GM12878 (cell line): ENCODE results near the gene RAD51B. TPM values are rescaled to one million over a fixed set of nuclear protein-coding genes. Genes with fewer than 3 reads are reported as not detected.

Experiments
- ATAC-seq: fragments of 200-7000 bp; cut with Tn5 transposase; 3 replicates; pipeline ENCODE4 v1.9.1; 2020; ENCODE audit warnings: mild to moderate bottlenecking, moderate library complexity
- BruUV-seq: library from RNA; stranded (reverse); fragments of 400-500 nt; replicated peaks from 2 replicates; lab custom pipeline; 2021; lab: Mats Ljungman, UMichigan
- CTCF ChIA-PET: fragments of 300-600 bp; sonication (Branson Sonifier 250); formaldehyde crosslinking; extraction: SDS; loops from one replicate; lab custom pipeline; 2021; ENCODE audit warnings: inconsistent platforms; lab: Yijun Ruan, JAX
- POLR2A ChIA-PET: fragments of 350-600 bp; formaldehyde crosslinking; extraction: SDS; loops from one replicate; lab custom pipeline; 2021; ENCODE audit warnings: inconsistent platforms; lab: Charles Lee
- RAD21 ChIA-PET: fragments of 300-600 bp; sonication (Branson Sonifier 250); formaldehyde crosslinking; loops from one replicate; lab custom pipeline; 2023; ENCODE audit warnings: antibody characterized with exemption; ENCODE audit not compliant: unreplicated experiment; lab: Charles Lee
- SMC1A ChIA-PET: fragments of 300-600 bp; sonication (Branson Sonifier 250); formaldehyde crosslinking; loops from one replicate; lab custom pipeline; 2023; ENCODE audit not compliant: unreplicated experiment, uncharacterized antibody; lab: Charles Lee
- DNase-seq: peaks from one replicate; pipeline ENCODE4 v3.0.0-alpha.2; 2011; ENCODE audit warnings: low read depth, low spot score
- FAIRE-seq: peaks from 3 replicates; lab custom pipeline; 2011; peaks lifted over from hg19 to GRCh38; lab: Jason Lieb, UNC
- H2AFZ ChIP-seq: 2 replicates; pipeline ENCODE4 v1.6.0; 2011; ENCODE audit warnings: low read depth, low read length, control low read depth; ENCODE audit not compliant: control insufficient read depth
- H3K27ac ChIP-seq: 2 replicates; pipeline ENCODE4 v1.5.1; 2011; ENCODE audit warnings: control low read depth; ENCODE audit not compliant: control insufficient read depth, insufficient read depth
- H3K27me3 ChIP-seq, 2 experiments: replicated peaks in 1 of 2; 2 replicates each; pipeline versions ENCODE4 v1.6.0 to v1.6.1; 2011; ENCODE audit warnings: low read length in 1 of 2; ENCODE audit not compliant: control insufficient read depth in 2 of 2, insufficient read depth in 2 of 2
- H3K36me3 ChIP-seq, 2 experiments: 2 replicates each; pipeline ENCODE4 v1.5.1; 2011; ENCODE audit warnings: low read length in 1 of 2; ENCODE audit not compliant: control insufficient read depth in 2 of 2, insufficient read depth in 2 of 2
- H3K4me1 ChIP-seq: 2 replicates; pipeline ENCODE4 v1.6.1; 2011; ENCODE audit warnings: mild to moderate bottlenecking, low read length, moderate library complexity, mixed read lengths; ENCODE audit not compliant: control insufficient read depth, insufficient read depth
- H3K4me2 ChIP-seq: 2 replicates; pipeline ENCODE4 v1.6.0; 2011; ENCODE audit warnings: control low read depth; ENCODE audit not compliant: control insufficient read depth, insufficient read depth
- H3K4me3 ChIP-seq: fragments of 200-600 bp; sonication (generic); 2 replicates; pipeline ENCODE4 v1.5.1; 2016
- H3K79me2 ChIP-seq: 2 replicates; pipeline ENCODE4 v1.6.0; 2011; ENCODE audit warnings: low read length; ENCODE audit not compliant: control insufficient read depth, insufficient read depth
- H3K9ac ChIP-seq: 2 replicates; pipeline ENCODE4 v1.8.0; 2011; ENCODE audit warnings: low read length, control low read depth, mixed read lengths; ENCODE audit not compliant: control insufficient read depth, insufficient read depth
- H3K9me3 ChIP-seq: replicated peaks from 3 replicates; pipeline ENCODE4 v1.5.1; 2011; ENCODE audit warnings: mild to moderate bottlenecking, low read length; ENCODE audit not compliant: control insufficient read depth, insufficient read depth
- H4K20me1 ChIP-seq: 2 replicates; pipeline ENCODE4 v1.6.0; 2011; ENCODE audit not compliant: control insufficient read depth, insufficient read depth
- BACH1 ChIP-seq: fragments of 450-650 bp; IDR thresholded peaks from 2 replicates; pipeline ENCODE4 v1.6.1; 2017; ENCODE audit warnings: mild to moderate bottlenecking, borderline replicate concordance
- BCL11A ChIP-seq: IDR thresholded peaks from 2 replicates; pipeline ENCODE4 v1.6.1; 2011; ENCODE audit warnings: low read depth, low read length
- CBX3 ChIP-seq: fragments of 200-600 bp; sonication (generic); IDR thresholded peaks from 2 replicates; pipeline ENCODE4 v1.6.1; 2016; ENCODE audit warnings: low read depth, borderline replicate concordance
- EZH2 ChIP-seq: IDR thresholded peaks from 2 replicates; pipeline ENCODE4 v1.6.1; 2012; ENCODE audit warnings: low read depth, mild to moderate bottlenecking, control low read depth, inconsistent platforms, low read length, borderline replicate concordance; ENCODE audit not compliant: control insufficient read depth
- FOXK2 ChIP-seq: fragments of 450-650 bp; IDR thresholded peaks from 2 replicates; pipeline ENCODE4 v1.6.1; 2017; ENCODE audit warnings: mild to moderate bottlenecking, moderate library complexity
- IRF4 ChIP-seq: IDR thresholded peaks from 2 replicates; pipeline ENCODE4 v1.6.1; 2011; ENCODE audit warnings: low read depth, low read length
- JUND ChIP-seq: IDR thresholded peaks from 2 replicates; pipeline ENCODE4 v1.6.1; 2012; ENCODE audit warnings: low read depth, mild to moderate bottlenecking, low read length, improper control_type of control experiment, moderate library complexity
- MEF2A ChIP-seq: IDR thresholded peaks from 2 replicates; pipeline ENCODE4 v1.6.1; 2011; ENCODE audit warnings: low read depth, mild to moderate bottlenecking, low read length, moderate library complexity; ENCODE audit not compliant: insufficient read depth
- MEF2B ChIP-seq: fragments of 450-650 bp; IDR thresholded peaks from 2 replicates; pipeline ENCODE4 v1.6.1; 2018; ENCODE audit warnings: mild to moderate bottlenecking, moderate library complexity; ENCODE audit not compliant: partially characterized antibody, poor library complexity, severe bottlenecking
- MYC ChIP-seq: IDR thresholded peaks from 2 replicates; pipeline ENCODE4 v1.6.1; 2011; ENCODE audit warnings: mild to moderate bottlenecking, low read length, moderate library complexity, inconsistent platforms; ENCODE audit not compliant: insufficient read depth, insufficient replicate concordance, insufficient read length, severe bottlenecking
- POLR2AphosphoS2 ChIP-seq: IDR thresholded peaks from 2 replicates; pipeline ENCODE4 v1.6.1; 2011; ENCODE audit warnings: low read depth, mild to moderate bottlenecking, low read length, improper control_type of control experiment, moderate library complexity
- RAD51 ChIP-seq: fragments of 450-650 bp; IDR thresholded peaks from 2 replicates; pipeline ENCODE4 v1.6.1; 2016; ENCODE audit warnings: moderate library complexity, mild to moderate bottlenecking, inconsistent platforms
- SMAD1 ChIP-seq: fragments of 450-650 bp; IDR thresholded peaks from 2 replicates; pipeline ENCODE4 v1.6.1; 2018; ENCODE audit warnings: mild to moderate bottlenecking, low read depth; ENCODE audit not compliant: partially characterized antibody
- SMAD5 ChIP-seq: IDR thresholded peaks from 2 replicates; pipeline ENCODE4 v1.6.1; 2016; ENCODE audit warnings: antibody characterized with exemption, low read depth
- SMC3 ChIP-seq: IDR thresholded peaks from 2 replicates; pipeline ENCODE4 v1.6.1; 2011; ENCODE audit warnings: low read length, improper control_type of control experiment, borderline replicate concordance
- YBX1 ChIP-seq: fragments of 450-650 bp; IDR thresholded peaks from 2 replicates; pipeline ENCODE4 v1.6.1; 2016; ENCODE audit warnings: antibody characterized with exemption
- ZZZ3 ChIP-seq: IDR thresholded peaks from 2 replicates; pipeline ENCODE4 v1.6.1; 2011; ENCODE audit warnings: low read depth; ENCODE audit not compliant: control insufficient read depth, insufficient read length
- WGBS: methylation state at CpG from one replicate; pipeline ENCODE4 v1.1.6; 2016; ENCODE audit warnings: low lambda C conversion rate; ENCODE audit not compliant: insufficient replicate concordance, insufficient coverage; ENCODE audit errors: missing lambda C conversion rate; 5-methylcytosine and 5-hydroxymethylcytosine counted together
- in situ Hi-C: fragments of 300-500 bp; cut with MboI; formaldehyde crosslinking; loops from 9 replicates; pipeline ENCODE4 v1.14.3; 2018; ENCODE audit warnings: mixed read lengths
- intact Hi-C: fragments of 100-400 bp; cut with micrococcal nuclease; formaldehyde crosslinking; loops from one replicate; pipeline ENCODE4 v1.14.2; 2022; ENCODE audit not compliant: unreplicated experiment
- polyA plus RNA-seq, 11 experiments: library from polyadenylated mRNA; depleted of rRNA in 4 of 11; unstranded in 6 of 11; stranded (reverse) in 5 of 11; fragments of >200 nt; fragmentation: Nextera tagmentation in 4 of 11; fragmentation: Illumina TruSeq in 1 of 11; extraction: Ambion mirVana in 4 of 11; extraction: Trizol in 1 of 11; gene quantifications; 1 replicate in 1 of 11; 2 replicates in 10 of 11; pipeline versions ENCODE4 v1.2.1 to v1.2.3, GENCODE V29; 2011 to 2016; ENCODE audit warnings: inconsistent platforms in 2 of 11, missing spikeins in 2 of 11, low read depth in 1 of 11
- total RNA-seq, 4 experiments: library from RNA; depleted of rRNA in 3 of 4; stranded (reverse); fragments of >200 nt in 3 of 4; fragmentation: Illumina TruSeq in 1 of 4; extraction: Trizol in 1 of 4; gene quantifications; 2 replicates each; pipeline versions ENCODE4 v1.2.1 to v1.2.3, GENCODE V29; 2013 to 2021
- TF ChIP-seq, protein P1 (sequence below): fragments of 450-650 bp; IDR thresholded peaks from 2 replicates; pipeline ENCODE4 v1.6.1; 2018; ENCODE audit warnings: mild to moderate bottlenecking, low read depth, moderate library complexity; ENCODE audit not compliant: partially characterized antibody

Gene RAD51B
- total and polyA plus RNA-seq, 10 of the 15 experiments (the other 5 are each of a cell fraction or from before 2014, with no cell fraction given) = 9.8 to 26.8 (median 21.3) TPM

DNA sequence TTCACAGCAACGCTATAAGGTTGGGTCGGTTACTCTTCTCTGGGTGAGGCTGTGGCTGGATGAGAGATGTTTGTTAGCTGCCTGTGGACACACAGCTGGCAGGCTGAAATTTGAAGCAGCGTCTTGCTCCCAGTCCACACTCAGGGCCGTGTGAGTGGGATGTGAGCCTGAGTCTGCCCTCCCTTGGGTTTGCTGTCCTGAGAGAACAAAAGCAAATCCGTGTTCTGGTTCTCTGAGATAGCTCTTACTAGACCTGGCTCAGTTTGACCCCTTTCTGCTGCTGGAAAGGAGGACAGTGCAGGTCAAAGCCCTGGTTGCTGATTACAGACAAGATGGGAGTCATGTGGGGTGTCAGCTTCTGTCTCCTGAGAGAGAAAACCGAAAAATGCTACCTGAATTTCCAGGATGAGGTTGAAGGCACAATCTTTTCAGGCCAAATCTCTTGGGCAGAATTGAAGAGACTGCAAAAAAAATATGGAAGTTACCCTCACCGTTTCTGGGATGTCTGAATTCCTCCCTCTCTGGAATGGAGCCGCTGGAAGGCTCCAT is 702.5 kb downstream of the RAD51B start:
- ChIA-PET RAD21 (interaction anchor here (0.9 to 1.9 kb wide), 4 partner anchors 8 to 144 kb away, joined by 3 to 5 read pairs (median 4); no protein-coding TSS in a partner anchor), CTCF (interaction anchor here (0.6 to 2.5 kb wide), 3 partner anchors 9 to 546 kb away, joined by 3 to 8 read pairs (median 6); no protein-coding TSS in a partner anchor), SMC1A (interaction anchor here (0.8 to 6.8 kb wide), 12 partner anchors 8 to 595 kb away, joined by 3 to 55 read pairs (median 3); no protein-coding TSS in a partner anchor), POLR2A (interaction anchor here (1.1 to 1.3 kb wide), 2 partner anchors 8 to 15 kb away, joined by 3 read pairs; no protein-coding TSS in a partner anchor)
- H3K79me2 ChIP-seq = no peaks in the 10 kb centered on the region
- H4K20me1 ChIP-seq = no peaks in the 10 kb centered on the region
- peaks cover 15% of the 10 kb centered on the region for H3K4me1 ChIP-seq
- in situ Hi-C loops (no loop called here), intact Hi-C loops (no loop called here)
- DNase-seq (no peak), ATAC-seq (no peak), FAIRE-seq (no peak)
- H3K27me3 ChIP-seq = no peaks in the 10 kb centered on the region
- no peaks in the 10 kb centered on the region; the same call in 2 of the 3 replicates for H3K9me3 ChIP-seq
- H3K27ac ChIP-seq = no peak overlapping the region
- H3K4me2 ChIP-seq = no peak overlapping the region
- H3K9ac ChIP-seq = no peak overlapping the region
- no peaks in the 10 kb centered on the region for H3K36me3 ChIP-seq
- no peak overlapping the region for H2AFZ ChIP-seq
- 77% methylated on average over 8 of the region's 8 CpGs for WGBS
- H3K4me3 ChIP-seq = no peak overlapping the region
- no TSS peak for BruUV-seq
- no peak for TF ChIP-seq MYC
- TF ChIP-seq YBX1 = no peak
- TF ChIP-seq JUND = no peak
- TF ChIP-seq MEF2A = no peak
- no peak for TF ChIP-seq RAD51
- no peak for TF ChIP-seq IRF4
- no peak for TF ChIP-seq BCL11A
- no peak for TF ChIP-seq ZZZ3
- TF ChIP-seq SMAD1 = no peak
- no peak for TF ChIP-seq MEF2B
- TF ChIP-seq, protein P1, sequence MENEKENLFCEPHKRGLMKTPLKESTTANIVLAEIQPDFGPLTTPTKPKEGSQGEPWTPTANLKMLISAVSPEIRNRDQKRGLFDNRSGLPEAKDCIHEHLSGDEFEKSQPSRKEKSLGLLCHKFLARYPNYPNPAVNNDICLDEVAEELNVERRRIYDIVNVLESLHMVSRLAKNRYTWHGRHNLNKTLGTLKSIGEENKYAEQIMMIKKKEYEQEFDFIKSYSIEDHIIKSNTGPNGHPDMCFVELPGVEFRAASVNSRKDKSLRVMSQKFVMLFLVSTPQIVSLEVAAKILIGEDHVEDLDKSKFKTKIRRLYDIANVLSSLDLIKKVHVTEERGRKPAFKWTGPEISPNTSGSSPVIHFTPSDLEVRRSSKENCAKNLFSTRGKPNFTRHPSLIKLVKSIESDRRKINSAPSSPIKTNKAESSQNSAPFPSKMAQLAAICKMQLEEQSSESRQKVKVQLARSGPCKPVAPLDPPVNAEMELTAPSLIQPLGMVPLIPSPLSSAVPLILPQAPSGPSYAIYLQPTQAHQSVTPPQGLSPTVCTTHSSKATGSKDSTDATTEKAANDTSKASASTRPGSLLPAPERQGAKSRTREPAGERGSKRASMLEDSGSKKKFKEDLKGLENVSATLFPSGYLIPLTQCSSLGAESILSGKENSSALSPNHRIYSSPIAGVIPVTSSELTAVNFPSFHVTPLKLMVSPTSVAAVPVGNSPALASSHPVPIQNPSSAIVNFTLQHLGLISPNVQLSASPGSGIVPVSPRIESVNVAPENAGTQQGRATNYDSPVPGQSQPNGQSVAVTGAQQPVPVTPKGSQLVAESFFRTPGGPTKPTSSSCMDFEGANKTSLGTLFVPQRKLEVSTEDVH = no peak
- no peak for TF ChIP-seq SMC3
- no peak for TF ChIP-seq SMAD5
- no peak for TF ChIP-seq BACH1
- TF ChIP-seq CBX3 = no peak
- no peak for TF ChIP-seq FOXK2
- no peak for TF ChIP-seq POLR2AphosphoS2
- TF ChIP-seq EZH2 = no peak
